Gastroesophageal sphincter (tissue), 4 donors: Measurements from ENCODE around the gene DOCK4. TPM values are rescaled to one million over a fixed set of nuclear protein-coding genes. Genes with fewer than 3 reads are reported as not detected.

Experiments
- ATAC-seq: fragments of 150-250 bp; one replicate; pipeline ENCODE4 v1.9.1; 2016; ENCODE audit warnings: mild to moderate bottlenecking, moderate library complexity
- H3K27ac ChIP-seq, 4 donors: fragments of 200-600 bp; sonication (generic) in 3 of 4; 1 replicate in 3 of 4; 2 replicates in 1 of 4; pipeline ENCODE4 v1.5.1; 2016 to 2019
- H3K27me3 ChIP-seq: fragments of 200-600 bp; sonication (generic); one replicate; pipeline ENCODE4 v1.5.1; 2019
- H3K36me3 ChIP-seq, 2 donors: fragments of 200-600 bp; sonication (generic); one replicate each; pipeline ENCODE4 v1.5.1; 2019; ENCODE audit warnings: control low read depth in 1 of 2
- H3K4me1 ChIP-seq, 3 donors: fragments of 200-600 bp; sonication (generic); 1 replicate in 2 of 3; 2 replicates in 1 of 3; pipeline ENCODE4 v1.5.1; 2016 to 2019; ENCODE audit warnings: control low read depth in 2 of 3
- H3K4me3 ChIP-seq, 2 donors: fragments of 200-600 bp; sonication (generic); one replicate each; pipeline ENCODE4 v1.5.1; 2019; ENCODE audit warnings: mild to moderate bottlenecking in 1 of 2, moderate library complexity in 1 of 2
- H3K9me3 ChIP-seq, 3 donors: fragments of 200-600 bp; sonication (generic); one replicate each; pipeline ENCODE4 v1.5.1; 2017 to 2019; ENCODE audit warnings: control low read depth in 2 of 3
- CTCF ChIP-seq, 4 experiments: fragments of 200-600 bp in 2 of 4; fragments of 450-650 bp in 2 of 4; sonication (generic) in 1 of 4; IDR thresholded peaks; one replicate each; pipeline ENCODE4 v1.5.1; 2017 to 2019; ENCODE audit warnings: antibody characterized with exemption in 4 of 4, mild to moderate bottlenecking in 2 of 4, moderate library complexity in 2 of 4
- EP300 ChIP-seq: sonication (generic); formaldehyde crosslinking; IDR thresholded peaks from one replicate; pipeline ENCODE4 v1.6.1; 2017; ENCODE audit warnings: antibody characterized with exemption, mild to moderate bottlenecking
- POLR2A ChIP-seq, 2 donors: fragments of 450-650 bp; IDR thresholded peaks; one replicate each; pipeline ENCODE4 v1.6.1; 2017; ENCODE audit warnings: antibody characterized with exemption in 2 of 2, mild to moderate bottlenecking in 2 of 2, moderate library complexity in 1 of 2
- POLR2AphosphoS5 ChIP-seq: sonication (generic); formaldehyde crosslinking; IDR thresholded peaks from one replicate; pipeline ENCODE4 v1.6.1; 2017; ENCODE audit warnings: antibody characterized with exemption
- WGBS, 2 donors: methylation state at CpG; one replicate each; pipeline ENCODE4 v1.1.5; 2018; ENCODE audit warnings: low coverage in 1 of 2; 5-methylcytosine and 5-hydroxymethylcytosine counted together
- total RNA-seq, 4 donors: library from RNA; depleted of rRNA; stranded (reverse); fragments of >200 nt; gene quantifications; one replicate each; pipeline ENCODE4 v1.1.0, GENCODE V29; 2016

Gene DOCK4
- total RNA-seq, 4 donors from 2014 or later, result 14.0 to 34.1 (median 24.2) TPM

DNA sequence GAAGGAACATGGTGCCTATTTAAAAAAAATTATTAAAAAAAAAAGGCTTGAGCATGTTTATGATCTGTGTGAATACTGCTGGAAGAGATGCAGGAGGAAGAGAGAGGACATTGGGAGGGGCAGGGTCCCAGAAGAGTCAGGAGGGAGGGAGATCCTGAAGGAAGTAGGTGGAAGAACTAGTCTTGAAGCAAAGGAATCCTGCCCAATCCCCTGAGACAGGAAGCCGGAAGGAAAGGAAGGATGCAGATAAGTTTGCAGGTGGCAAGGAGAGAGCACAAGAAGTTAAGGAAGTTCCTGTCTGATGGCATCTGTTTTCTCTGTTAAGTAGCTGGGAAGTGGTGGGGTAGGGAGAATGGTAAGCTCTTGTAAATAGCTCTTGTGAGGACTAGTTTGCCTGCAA is 318.5 kb downstream of the DOCK4 start:
- Histone ChIP-seq H3K9me3 (no peaks in the 10 kb centered on the region), H3K27ac (no peak overlapping the region), H3K27me3 (no peaks in the 10 kb centered on the region), H3K4me1 (no peaks in the 10 kb centered on the region), H3K4me3 (no peak overlapping the region), H3K36me3 (no peaks in the 10 kb centered on the region)
- TF ChIP-seq POLR2A (IDR thresholded peaks at IDR 0.05) (no peak), CTCF (IDR thresholded peaks at IDR 0.05) (no peak)
- ATAC-seq, result no peak
- 60 to 80% methylated on average over 1 of the region's 1 CpG for WGBS, 2 donors

- Histone ChIP-seq H3K4me3 (no peak overlapping the region), H3K9me3 (no peaks in the 10 kb centered on the region), H3K27ac (no peak overlapping the region), H3K36me3 (no peaks in the 10 kb centered on the region), H3K27me3 (no peaks in the 10 kb centered on the region), H3K4me1 (no peaks in the 10 kb centered on the region)
- ATAC-seq, result no peak
- TF ChIP-seq POLR2AphosphoS5, result no peak
- no peak for TF ChIP-seq CTCF (IDR thresholded peaks at IDR 0.05)
- 62 to 73% methylated on average over 2 of the region's 2 CpGs for WGBS, 2 donors
These were observed 320.0 kb downstream of the DOCK4 start for GRCh38 chr7:111886233-111886632.

GRCh38 chr7:111883241-111883640 is 323.0 kb downstream of the DOCK4 start:
- H3K27me3 ChIP-seq, result no peaks in the 10 kb centered on the region
- H3K4me1 ChIP-seq, result no peaks in the 10 kb centered on the region
- no peak for ATAC-seq
- no peak for TF ChIP-seq CTCF (IDR thresholded peaks at IDR 0.05)
- no peak for TF ChIP-seq EP300
- no peak for TF ChIP-seq POLR2A (IDR thresholded peaks at IDR 0.05)
- no peak for TF ChIP-seq POLR2AphosphoS5
- H3K4me3 ChIP-seq, result no peak overlapping the region
- H3K27ac ChIP-seq, result no peak overlapping the region
- H3K9me3 ChIP-seq, result peaks cover 0 to 9% (median 0%) of the 10 kb centered on the region in 3 donors
- H3K36me3 ChIP-seq, result peaks cover 0 to 6% of the 10 kb centered on the region in 2 donors

- Histone ChIP-seq H3K36me3 (peaks cover 0 to 7% of the 10 kb centered on the region in 2 donors), H3K9me3 (peaks cover 0 to 9% (median 0%) of the 10 kb centered on the region in 3 donors), H3K27me3 (no peaks in the 10 kb centered on the region), H3K27ac (no peak overlapping the region), H3K4me1 (peaks cover 0 to 4% (median 0%) of the 10 kb centered on the region in 3 donors), H3K4me3 (no peak overlapping the region)
- ATAC-seq, result no peak
- TF ChIP-seq POLR2AphosphoS5 (no peak), POLR2A (IDR thresholded peaks at IDR 0.05) (no peak), EP300 (no peak), CTCF (IDR thresholded peaks at IDR 0.05) (no peak)
These were observed 327.4 kb downstream of the DOCK4 start for GRCh38 chr7:111878785-111879184.

GRCh38 chr7:111877931-111878330 is 328.3 kb downstream of the DOCK4 start:
- Histone ChIP-seq H3K27ac (no peak overlapping the region), H3K4me3 (no peak overlapping the region), H3K4me1 (peaks cover 0 to 4% (median 4%) of the 10 kb centered on the region in 3 donors), H3K27me3 (no peaks in the 10 kb centered on the region), H3K9me3 (peaks cover 0 to 9% (median 0%) of the 10 kb centered on the region in 3 donors), H3K36me3 (peaks cover 0 to 7% of the 10 kb centered on the region in 2 donors)
- 95 to 96% methylated on average over 2 to 3 of the region's 4 CpGs for WGBS, 2 donors
- TF ChIP-seq POLR2A (IDR thresholded peaks at IDR 0.05) (no peak), CTCF (IDR thresholded peaks at IDR 0.05) (no peak), EP300 (no peak), POLR2AphosphoS5 (no peak)
- no peak for ATAC-seq
